Measurements from ENCODE around the gene OASL. TPM values are rescaled to one million over a fixed set of nuclear protein-coding genes. Genes with fewer than 3 reads are reported as not detected.

OASL gene
- total RNA-seq, 3 donors from 2014 or later (not counting 1 experiment from before 2014, with no cell fraction given), result 7.5 to 48.0 (median 35.2) TPM

GRCh38 chr12:120977531-120978295 lies 61.3 kb downstream of the OASL start:
- no peaks in the 10 kb centered on the region for H3K27me3 ChIP-seq (ENCODE audit: control insufficient read depth, insufficient read depth, low read length)
- no peaks in the 10 kb centered on the region for H3K36me3 ChIP-seq (ENCODE audit: control insufficient read depth, insufficient read depth, low read length)
- H3K9me3 ChIP-seq (ENCODE audit: control insufficient read depth, insufficient read depth, low read length), result no peaks in the 10 kb centered on the region
- H3K27ac ChIP-seq (ENCODE audit: low read length), result no peak overlapping the region
- Mint-ChIP-seq H3K27me3 (ENCODE audit: low read depth in 2 of 2) (no peaks in the 10 kb centered on the region), H3K4me3 (no peak overlapping the region), H3K4me1 (no peaks in the 10 kb centered on the region), H3K36me3 (no peaks in the 10 kb centered on the region), H3K9me3 (no peaks in the 10 kb centered on the region), H3K27ac (no peak overlapping the region)
- TF ChIP-seq CTCF (IDR thresholded peaks at IDR 0.05), result no peak
- H3K4me3 ChIP-seq (ENCODE audit: low read length), result no peak overlapping the region
- no peak for ATAC-seq
- DNase-seq, result no peak
- intact Hi-C loops (cut with micrococcal nuclease), result no loop called here
- H3K4me1 ChIP-seq (ENCODE audit: control insufficient read depth, insufficient read depth, low read length), result no peaks in the 10 kb centered on the region
- WGBS (ENCODE audit: insufficient coverage), result 92% methylated on average over 14 of the region's 14 CpGs

- H3K9me3 ChIP-seq (ENCODE audit: control insufficient read depth, insufficient read depth, low read length), result no peaks in the 10 kb centered on the region
- H3K36me3 ChIP-seq (ENCODE audit: control insufficient read depth, insufficient read depth, low read length), result no peaks in the 10 kb centered on the region
- DNase-seq (no peak), ATAC-seq (no peak)
- TF ChIP-seq CTCF (IDR thresholded peaks at IDR 0.05), result no peak
- H3K27ac ChIP-seq (ENCODE audit: low read length), result no peak overlapping the region
- Mint-ChIP-seq H3K27me3 (ENCODE audit: low read depth in 2 of 2) (no peaks in the 10 kb centered on the region), H3K9me3 (no peaks in the 10 kb centered on the region), H3K4me1 (peaks cover 0 to 5% of the 10 kb centered on the region in 2 donors), H3K4me3 (no peak overlapping the region), H3K36me3 (no peaks in the 10 kb centered on the region), H3K27ac (no peak overlapping the region)
- no peak overlapping the region for H3K4me3 ChIP-seq (ENCODE audit: low read length)
- no peaks in the 10 kb centered on the region for H3K4me1 ChIP-seq (ENCODE audit: control insufficient read depth, insufficient read depth, low read length)
- no peaks in the 10 kb centered on the region for H3K27me3 ChIP-seq (ENCODE audit: control insufficient read depth, insufficient read depth, low read length)
- intact Hi-C loops (cut with micrococcal nuclease), result loop anchor here (5.0 kb wide), 1 partner anchor 391 kb away; the partner anchor contains the start of gene POP5
- 82% methylated on average over 10 of the region's 10 CpGs for WGBS (ENCODE audit: insufficient coverage)
Observed at GRCh38 chr12:120972870-120973543, 66.0 kb downstream of the OASL start.

- Histone ChIP-seq H3K4me3 (ENCODE audit: low read length) (no peak overlapping the region), H3K36me3 (ENCODE audit: control insufficient read depth, insufficient read depth, low read length) (no peaks in the 10 kb centered on the region), H3K27me3 (ENCODE audit: control insufficient read depth, insufficient read depth, low read length) (no peaks in the 10 kb centered on the region), H3K9me3 (ENCODE audit: control insufficient read depth, insufficient read depth, low read length) (no peaks in the 10 kb centered on the region), H3K27ac (ENCODE audit: low read length) (no peak overlapping the region), H3K4me1 (ENCODE audit: control insufficient read depth, insufficient read depth, low read length) (no peaks in the 10 kb centered on the region)
- intact Hi-C loops (cut with micrococcal nuclease), result loop anchor here (2.0 to 5.0 kb wide), 2 partner anchors 325 to 389 kb away; partner anchors contain the start of gene POP5
- Mint-ChIP-seq H3K27ac (no peak overlapping the region), H3K9me3 (no peaks in the 10 kb centered on the region), H3K4me1 (peaks cover 0 to 5% of the 10 kb centered on the region in 2 donors), H3K4me3 (no peak overlapping the region), H3K27me3 (ENCODE audit: low read depth in 2 of 2) (no peaks in the 10 kb centered on the region), H3K36me3 (no peaks in the 10 kb centered on the region)
- ATAC-seq (peak; percentile 87 to 91 (median 88)), DNase-seq (peak in 1 of 2 donors; percentile 79)
- peak; percentile 59 for TF ChIP-seq CTCF (IDR thresholded peaks at IDR 0.05)
- 45% methylated on average over 9 of the region's 13 CpGs for WGBS (ENCODE audit: insufficient coverage)
Observed at GRCh38 chr12:120971299-120972180, 67.5 kb downstream of the OASL start.

All from natural killer cell (primary cell).